Body of pancreas (tissue), 4 donors: ENCODE measurements around the gene KRT8. TPM values are rescaled to one million over a fixed set of nuclear protein-coding genes. Genes with fewer than 3 reads are reported as not detected.
A peak's percentile ranks its signal among the peaks of the same experiment; 100 is the strongest.

Experiments
- ATAC-seq: fragments of 150-250 bp; one replicate; pipeline ENCODE4 v1.9.1; 2016
- DNase-seq, 4 donors: peaks; one replicate each; pipeline ENCODE4 v3.0.0-alpha.2; 2019
- H3K27ac ChIP-seq, 4 donors: fragments of 200-600 bp; sonication (generic); 1 replicate in 3 of 4; 2 replicates in 1 of 4; pipeline versions ENCODE4 v1.5.1 to v1.6.1; 2016 to 2019; ENCODE audit warnings: mild to moderate bottlenecking in 1 of 4, mixed read lengths in 1 of 4, moderate library complexity in 1 of 4
- H3K27me3 ChIP-seq, 2 donors: fragments of 200-600 bp; sonication (generic); one replicate each; pipeline ENCODE4 v1.6.0; 2016; ENCODE audit warnings: mild to moderate bottlenecking in 1 of 2
- H3K36me3 ChIP-seq, 2 donors: fragments of 200-600 bp; sonication (generic); replicated peaks in 1 of 2; 2 replicates each; pipeline ENCODE4 v1.5.1; 2016; ENCODE audit warnings: low read depth in 2 of 2; ENCODE audit not compliant: insufficient read depth in 1 of 2
- H3K4me1 ChIP-seq: fragments of 200-600 bp; sonication (generic); one replicate; pipeline ENCODE4 v1.6.0; 2016
- H3K4me3 ChIP-seq, 2 donors: fragments of 200-600 bp; sonication (generic); 1 replicate in 1 of 2; 2 replicates in 1 of 2; pipeline ENCODE4 v1.5.1; 2016 to 2019
- H3K9me3 ChIP-seq, 3 donors: fragments of 200-600 bp; sonication (generic); 1 replicate in 2 of 3; 2 replicates in 1 of 3; pipeline ENCODE4 v1.5.1; 2016
- CTCF ChIP-seq, 7 experiments: fragments of 450-650 bp in 4 of 7; fragments of 200-600 bp in 3 of 7; sonication (generic) in 3 of 7; IDR thresholded peaks; one replicate each; pipeline ENCODE4 v1.5.1; 2016 to 2019; ENCODE audit warnings: antibody characterized with exemption in 7 of 7
- POLR2A ChIP-seq, 3 donors: fragments of 450-650 bp; IDR thresholded peaks; one replicate each; pipeline ENCODE4 v1.6.1; 2016; ENCODE audit warnings: antibody characterized with exemption in 3 of 3, mild to moderate bottlenecking in 2 of 3
- WGBS, 2 donors: methylation state at CpG; one replicate each; pipeline ENCODE4 v1.1.5; 2017; 5-methylcytosine and 5-hydroxymethylcytosine counted together
- intact Hi-C: fragments of 100-400 bp; cut with DNase I; formaldehyde crosslinking; loops from one replicate; pipeline ENCODE4 v1.15.1; 2023
- total RNA-seq, 2 donors: library from RNA; depleted of rRNA; stranded (reverse); fragments of >200 nt; gene quantifications; one replicate each; pipeline ENCODE4 v1.1.0, GENCODE V29; 2016

KRT8 gene
- total RNA-seq, 2 donors from 2014 or later, result 394 to 455 TPM

GRCh38 chr12:52909796-52910195, 4.9 kb upstream of the KRT8 start:
- intact Hi-C loops, result no loop called here
- DNase-seq (no peak), ATAC-seq (no peak)
- Histone ChIP-seq H3K27ac (no peak overlapping the region), H3K4me3 (no peak overlapping the region), H3K9me3 (no peaks in the 10 kb centered on the region), H3K4me1 (peaks cover 65% of the 10 kb centered on the region), H3K27me3 (no peaks in the 10 kb centered on the region), H3K36me3 (no peaks in the 10 kb centered on the region)
- TF ChIP-seq CTCF (IDR thresholded peaks at IDR 0.05) (no peak), POLR2A (IDR thresholded peaks at IDR 0.05) (no peak)
- WGBS, 2 donors, result 91% methylated on average over 3 of the region's 3 CpGs

GRCh38 chr12:52909331-52909730, 4.5 kb upstream of the KRT8 start:
- DNase-seq (no peak), ATAC-seq (no peak)
- no peak for TF ChIP-seq CTCF (IDR thresholded peaks at IDR 0.05)
- no peak for TF ChIP-seq POLR2A (IDR thresholded peaks at IDR 0.05)
- Histone ChIP-seq H3K27ac (peak overlapping the region in 1 of 4 donors; percentile 95), H3K27me3 (no peaks in the 10 kb centered on the region), H3K36me3 (no peaks in the 10 kb centered on the region), H3K4me1 (peaks cover 61% of the 10 kb centered on the region), H3K4me3 (no peak overlapping the region), H3K9me3 (no peaks in the 10 kb centered on the region)
- intact Hi-C loops, result no loop called here
- WGBS, 2 donors, result 85 to 88% methylated on average over 2 of the region's 2 CpGs

- H3K4me3 ChIP-seq, result no peak overlapping the region
- ATAC-seq, result peak; percentile 18
- H3K27me3 ChIP-seq, result no peaks in the 10 kb centered on the region
- peak; percentile 87 to 96 (median 93) for DNase-seq
- peaks cover 46% of the 10 kb centered on the region for H3K4me1 ChIP-seq
- WGBS, 2 donors, result 9 to 22% methylated on average over 5 to 7 of the region's 7 CpGs
- H3K36me3 ChIP-seq, result no peaks in the 10 kb centered on the region
- peak overlapping the region; percentile 95 to 99 (median 97) for H3K27ac ChIP-seq
- intact Hi-C loops, result no loop called here
- H3K9me3 ChIP-seq, result no peaks in the 10 kb centered on the region
- TF ChIP-seq POLR2A (IDR thresholded peaks at IDR 0.05) (no peak), CTCF (IDR thresholded peaks at IDR 0.05) (no peak)
Observed at GRCh38 chr12:52907092-52907810, 2.4 kb upstream of the KRT8 start.

GRCh38 chr12:52906191-52906601, 1.3 kb upstream of the KRT8 start:
- no peak for ATAC-seq
- Histone ChIP-seq H3K9me3 (no peaks in the 10 kb centered on the region), H3K36me3 (no peaks in the 10 kb centered on the region), H3K4me1 (peaks cover 56% of the 10 kb centered on the region), H3K27ac (peak overlapping the region; percentile 95 to 99 (median 97)), H3K27me3 (no peaks in the 10 kb centered on the region), H3K4me3 (no peak overlapping the region)
- TF ChIP-seq CTCF (IDR thresholded peaks at IDR 0.05) (no peak), POLR2A (IDR thresholded peaks at IDR 0.05) (no peak)
- no peak for DNase-seq
- 65 to 80% methylated on average over 7 of the region's 7 CpGs for WGBS, 2 donors
- intact Hi-C loops, result no loop called here
